PC-3 (cell line): ENCODE results near the gene IL17B.

Source experiments
- EZH2 ChIP-seq: fragments of 300-600 bp; sonication (generic); IDR thresholded peaks from one replicate; pipeline ENCODE4 v1.6.1; 2017; ENCODE audit warnings: antibody characterized with exemption, mild to moderate bottlenecking, low read length; ENCODE audit not compliant: unreplicated experiment
- TF ChIP-seq, protein P1 (sequence below): fragments of 300-600 bp; sonication (generic); conservative IDR thresholded peaks from 2 replicates; pipeline ENCODE4 v1.5.1; 2017; ENCODE audit warnings: antibody characterized with exemption, low read depth, mild to moderate bottlenecking, low read length

GRCh38 chr5:149372076-149372795 is 6.9 kb downstream of the IL17B start:
- TF ChIP-seq, protein P1, sequence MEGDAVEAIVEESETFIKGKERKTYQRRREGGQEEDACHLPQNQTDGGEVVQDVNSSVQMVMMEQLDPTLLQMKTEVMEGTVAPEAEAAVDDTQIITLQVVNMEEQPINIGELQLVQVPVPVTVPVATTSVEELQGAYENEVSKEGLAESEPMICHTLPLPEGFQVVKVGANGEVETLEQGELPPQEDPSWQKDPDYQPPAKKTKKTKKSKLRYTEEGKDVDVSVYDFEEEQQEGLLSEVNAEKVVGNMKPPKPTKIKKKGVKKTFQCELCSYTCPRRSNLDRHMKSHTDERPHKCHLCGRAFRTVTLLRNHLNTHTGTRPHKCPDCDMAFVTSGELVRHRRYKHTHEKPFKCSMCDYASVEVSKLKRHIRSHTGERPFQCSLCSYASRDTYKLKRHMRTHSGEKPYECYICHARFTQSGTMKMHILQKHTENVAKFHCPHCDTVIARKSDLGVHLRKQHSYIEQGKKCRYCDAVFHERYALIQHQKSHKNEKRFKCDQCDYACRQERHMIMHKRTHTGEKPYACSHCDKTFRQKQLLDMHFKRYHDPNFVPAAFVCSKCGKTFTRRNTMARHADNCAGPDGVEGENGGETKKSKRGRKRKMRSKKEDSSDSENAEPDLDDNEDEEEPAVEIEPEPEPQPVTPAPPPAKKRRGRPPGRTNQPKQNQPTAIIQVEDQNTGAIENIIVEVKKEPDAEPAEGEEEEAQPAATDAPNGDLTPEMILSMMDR = no peak
- TF ChIP-seq EZH2 = no peak
